Cardiac muscle cell (in vitro differentiated cells and primary cell): Measurements from ENCODE around the gene NINJ2. TPM values are rescaled to one million over a fixed set of nuclear protein-coding genes. Genes with fewer than 3 reads are reported as not detected.
"Not testable (repeated sequence)": the region's sequence is repeated elsewhere in the genome, so short reads cannot be mapped to it uniquely, and the experiment has no call there.

Experiments used
- DNase-seq, 2 donors: peaks; one replicate each; pipeline versions ENCODE4 v3.0.0 to v3.0.0-alpha.2; 2010 to 2017; ENCODE audit warnings: low read depth in 1 of 2, low spot score in 1 of 2
- H3K27ac ChIP-seq: fragments of 200-600 bp; sonication (generic); 2 replicates; pipeline ENCODE4 v1.5.1; 2016
- H3K27me3 ChIP-seq: fragments of 200-600 bp; sonication (generic); 2 replicates; pipeline ENCODE4 v1.6.0; 2016; ENCODE audit warnings: control low read depth
- H3K36me3 ChIP-seq: fragments of 200-600 bp; sonication (generic); 2 replicates; pipeline ENCODE4 v1.5.1; 2016; ENCODE audit warnings: control low read depth
- H3K4me1 ChIP-seq: fragments of 200-600 bp; sonication (generic); 2 replicates; pipeline ENCODE4 v1.8.1; 2017; ENCODE audit warnings: low read depth, mild to moderate bottlenecking, mixed run types
- H3K4me3 ChIP-seq: fragments of 200-600 bp; sonication (generic); 2 replicates; pipeline ENCODE4 v1.5.1; 2016; ENCODE audit warnings: mild to moderate bottlenecking
- H3K9me3 ChIP-seq: fragments of 200-600 bp; sonication (generic); 2 replicates; pipeline ENCODE4 v1.5.1; 2017; ENCODE audit warnings: low read depth, mild to moderate bottlenecking, control low read depth
- polyA plus RNA-seq: library from polyadenylated mRNA; unstranded; fragments of >200 nt; fragmentation: Nextera tagmentation; extraction: Ambion mirVana; gene quantifications from 2 replicates; pipeline ENCODE4 v1.2.1, GENCODE V29; 2016
- total RNA-seq: library from RNA; depleted of rRNA; stranded (reverse); fragments of >200 nt; gene quantifications from 2 replicates; pipeline ENCODE4 v1.2.3, GENCODE V29; 2016
- TF ChIP-seq, protein P1 (sequence below): IDR thresholded peaks from 2 replicates; pipeline ENCODE4 v1.5.1; 2012; ENCODE audit warnings: low read depth, mild to moderate bottlenecking, low read length

The NINJ2 gene
- total and polyA plus RNA-seq, 2 experiments from 2014 or later, result 2.3 TPM; not detected in 1

DNA sequence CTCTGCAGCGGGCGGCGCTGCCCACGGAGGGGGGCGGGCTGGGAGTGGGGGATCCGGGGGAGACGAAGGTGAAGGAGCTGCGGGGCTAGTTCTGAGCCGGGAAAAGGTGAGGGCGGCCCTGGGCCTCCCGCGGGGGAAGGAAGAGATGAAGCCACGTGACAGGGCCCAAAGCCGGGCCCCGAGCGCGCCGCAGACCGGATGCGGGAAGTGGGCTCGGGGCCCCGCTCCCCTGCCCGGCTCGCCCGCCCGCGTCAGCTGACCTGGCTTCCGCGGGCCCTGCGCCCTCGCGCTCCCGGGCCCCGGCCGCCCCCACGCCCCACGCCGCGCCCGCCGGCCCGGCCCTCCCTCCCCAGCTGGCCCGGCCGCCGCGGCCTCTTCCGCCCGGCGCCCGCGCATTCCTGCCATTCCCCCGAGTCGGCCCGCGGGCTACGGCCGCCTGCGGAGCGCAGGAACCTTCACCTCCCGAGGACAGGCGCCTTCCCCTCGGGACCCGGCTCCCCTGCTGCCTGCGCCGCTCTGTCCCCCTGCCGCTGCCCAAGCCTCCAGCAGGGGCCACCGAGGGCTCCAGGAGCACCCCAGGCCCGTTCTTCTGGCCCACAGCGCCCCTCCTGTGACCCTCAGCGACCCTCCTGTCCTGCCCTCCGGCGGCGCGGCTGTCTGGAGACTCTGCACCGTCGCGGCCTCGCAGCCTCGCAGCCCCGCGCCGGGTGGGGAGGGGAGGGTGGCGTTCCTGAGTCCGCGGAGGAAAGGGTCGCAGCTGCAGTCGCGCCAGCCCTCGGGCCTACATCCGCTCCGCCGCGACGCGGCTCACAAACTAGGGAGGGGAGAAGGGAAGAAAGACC lies 20.4 kb downstream of the NINJ2 start:
- H3K9me3 ChIP-seq, result no peaks in the 10 kb centered on the region
- H3K36me3 ChIP-seq, result no peaks in the 10 kb centered on the region
- peaks cover 13% of the 10 kb centered on the region for H3K4me1 ChIP-seq
- peak; percentile 69 to 90 for DNase-seq
- peak overlapping the region; percentile 84 for H3K27ac ChIP-seq
- H3K27me3 ChIP-seq, result no peaks in the 10 kb centered on the region
- peak overlapping the region; percentile 29 for H3K4me3 ChIP-seq
- TF ChIP-seq, protein P1, sequence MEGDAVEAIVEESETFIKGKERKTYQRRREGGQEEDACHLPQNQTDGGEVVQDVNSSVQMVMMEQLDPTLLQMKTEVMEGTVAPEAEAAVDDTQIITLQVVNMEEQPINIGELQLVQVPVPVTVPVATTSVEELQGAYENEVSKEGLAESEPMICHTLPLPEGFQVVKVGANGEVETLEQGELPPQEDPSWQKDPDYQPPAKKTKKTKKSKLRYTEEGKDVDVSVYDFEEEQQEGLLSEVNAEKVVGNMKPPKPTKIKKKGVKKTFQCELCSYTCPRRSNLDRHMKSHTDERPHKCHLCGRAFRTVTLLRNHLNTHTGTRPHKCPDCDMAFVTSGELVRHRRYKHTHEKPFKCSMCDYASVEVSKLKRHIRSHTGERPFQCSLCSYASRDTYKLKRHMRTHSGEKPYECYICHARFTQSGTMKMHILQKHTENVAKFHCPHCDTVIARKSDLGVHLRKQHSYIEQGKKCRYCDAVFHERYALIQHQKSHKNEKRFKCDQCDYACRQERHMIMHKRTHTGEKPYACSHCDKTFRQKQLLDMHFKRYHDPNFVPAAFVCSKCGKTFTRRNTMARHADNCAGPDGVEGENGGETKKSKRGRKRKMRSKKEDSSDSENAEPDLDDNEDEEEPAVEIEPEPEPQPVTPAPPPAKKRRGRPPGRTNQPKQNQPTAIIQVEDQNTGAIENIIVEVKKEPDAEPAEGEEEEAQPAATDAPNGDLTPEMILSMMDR, result peak; percentile 31

DNA sequence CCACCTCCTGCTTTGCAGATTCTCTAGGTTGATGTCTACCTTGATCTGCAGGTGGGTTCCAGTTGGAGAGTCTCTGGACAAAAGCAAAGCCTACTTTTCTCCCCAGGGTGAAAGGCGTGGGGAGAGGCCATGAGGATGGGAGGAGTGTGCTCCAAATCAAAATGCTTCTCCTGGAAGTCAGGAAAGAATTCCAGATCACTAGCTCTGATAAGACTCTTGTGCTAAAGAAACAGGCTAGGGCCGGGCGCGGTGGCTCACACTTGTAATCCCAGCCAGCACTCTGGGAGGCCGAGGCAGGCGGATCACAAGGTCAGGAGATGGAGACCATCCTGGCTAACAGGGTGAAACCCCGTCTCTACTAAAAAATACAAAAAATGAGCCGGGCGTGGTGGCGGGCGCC lies 21.9 kb downstream of the NINJ2 start:
- not testable (repeated sequence) for H3K9me3 ChIP-seq, H3K36me3 ChIP-seq, H3K4me3 ChIP-seq, H3K27ac ChIP-seq, H3K27me3 ChIP-seq, DNase-seq
- H3K4me1 ChIP-seq, result peaks cover 11% of the 10 kb centered on the region

DNA sequence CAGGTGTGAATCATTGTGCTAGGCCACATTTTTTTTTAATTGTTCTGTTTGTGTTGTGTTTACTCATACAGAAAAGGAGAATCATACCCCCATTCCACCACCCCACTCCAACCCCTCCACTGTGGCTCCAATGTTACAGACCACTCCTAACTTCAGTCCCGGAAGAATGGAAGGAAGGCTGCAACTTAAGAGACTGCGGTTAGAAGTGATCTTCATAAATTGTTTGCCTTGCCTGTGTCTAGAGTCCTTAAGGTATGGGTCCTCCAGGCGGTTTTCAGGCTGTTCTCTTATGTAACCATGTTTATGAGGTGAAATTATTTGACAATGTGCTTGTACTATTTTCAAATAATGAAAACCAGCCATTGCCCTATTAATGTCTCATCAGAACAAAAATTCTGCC lies 22.5 kb downstream of the NINJ2 start:
- TF ChIP-seq, protein P1, result no peak
- Histone ChIP-seq H3K27ac (no peak overlapping the region), H3K4me1 (peaks cover 7% of the 10 kb centered on the region), H3K36me3 (no peaks in the 10 kb centered on the region), H3K27me3 (no peaks in the 10 kb centered on the region), H3K4me3 (no peak overlapping the region), H3K9me3 (no peaks in the 10 kb centered on the region)
- DNase-seq, result no peak

DNA sequence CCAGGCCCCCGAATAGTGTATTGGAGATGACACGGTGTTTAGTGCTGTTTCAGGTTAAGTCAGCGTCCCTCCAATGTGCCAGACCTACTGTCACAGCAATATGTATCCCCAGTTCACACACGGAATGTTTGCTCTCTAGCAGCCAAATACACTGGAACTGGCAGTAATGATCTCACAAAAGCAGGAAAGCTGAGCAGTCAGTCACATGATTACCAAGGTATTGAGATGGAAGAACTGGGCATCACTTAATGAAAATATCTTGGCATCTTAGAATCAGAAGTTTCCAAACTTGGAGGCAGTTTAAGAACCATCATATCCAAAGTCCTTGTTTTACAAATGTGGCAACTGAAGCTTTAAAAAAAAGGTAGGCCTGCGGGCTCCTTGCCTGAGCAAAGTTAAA lies 23.3 kb downstream of the NINJ2 start:
- DNase-seq, result no peak
- no peaks in the 10 kb centered on the region for H3K4me1 ChIP-seq
- no peaks in the 10 kb centered on the region for H3K27me3 ChIP-seq
- H3K27ac ChIP-seq, result no peak overlapping the region
- no peaks in the 10 kb centered on the region for H3K36me3 ChIP-seq
- no peaks in the 10 kb centered on the region for H3K9me3 ChIP-seq
- TF ChIP-seq, protein P1, result no peak
- H3K4me3 ChIP-seq, result no peak overlapping the region

DNA sequence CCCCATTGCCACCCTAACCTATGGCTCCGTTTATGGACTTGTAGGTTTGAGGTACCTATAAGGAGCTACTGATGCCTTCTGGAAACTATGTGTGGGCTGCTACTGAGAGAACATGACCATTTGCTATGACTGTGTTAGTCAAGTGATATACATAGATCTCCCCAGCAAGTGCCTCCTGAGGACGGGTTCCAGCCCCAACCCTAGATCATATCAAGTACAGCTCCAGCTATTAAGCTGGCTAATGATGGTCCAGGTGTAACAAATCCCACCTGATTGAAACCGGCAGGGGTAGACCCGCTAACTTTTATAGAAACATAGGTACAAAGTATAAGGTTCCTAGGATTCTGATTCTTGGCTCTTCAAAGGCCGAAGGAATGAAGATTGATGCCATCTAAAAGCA lies 23.7 kb downstream of the NINJ2 start:
- no peaks in the 10 kb centered on the region for H3K9me3 ChIP-seq
- H3K36me3 ChIP-seq, result no peaks in the 10 kb centered on the region
- H3K4me1 ChIP-seq, result no peaks in the 10 kb centered on the region
- H3K27me3 ChIP-seq, result no peaks in the 10 kb centered on the region
- TF ChIP-seq, protein P1, result no peak
- no peak overlapping the region for H3K27ac ChIP-seq
- no peak overlapping the region for H3K4me3 ChIP-seq
- no peak for DNase-seq

DNA sequence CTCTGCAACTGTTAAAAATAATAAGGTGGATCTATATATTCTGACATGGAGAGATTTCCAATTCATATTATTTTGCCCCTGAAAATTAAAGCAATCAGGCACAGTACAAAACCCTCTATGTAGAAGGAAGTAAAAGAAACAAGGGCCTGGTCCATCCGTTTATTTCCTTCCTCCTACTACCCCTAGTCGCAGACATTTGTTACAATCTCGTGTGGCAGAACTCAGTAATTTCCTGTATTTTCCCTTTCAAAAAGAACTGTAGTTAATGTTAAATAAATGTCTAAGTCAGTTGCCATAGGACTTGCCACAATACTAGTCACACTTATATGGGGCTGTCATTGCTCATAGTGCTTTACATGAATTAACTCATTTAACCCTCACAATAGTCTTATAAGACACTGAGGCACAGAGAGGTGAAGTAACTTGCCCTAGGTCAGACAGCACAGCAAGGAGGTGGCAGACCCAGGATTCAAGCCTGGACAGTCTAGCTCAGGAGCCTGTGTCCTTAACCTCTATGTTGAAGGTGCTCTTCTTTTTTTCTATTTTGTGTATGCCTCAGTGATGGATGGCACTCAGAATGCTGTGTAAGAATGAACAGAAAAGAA lies 24.2 kb downstream of the NINJ2 start:
- Histone ChIP-seq H3K4me3 (no peak overlapping the region), H3K27ac (no peak overlapping the region), H3K36me3 (no peaks in the 10 kb centered on the region), H3K4me1 (no peaks in the 10 kb centered on the region), H3K9me3 (no peaks in the 10 kb centered on the region), H3K27me3 (no peaks in the 10 kb centered on the region)
- no peak for DNase-seq
- TF ChIP-seq, protein P1, result no peak
